T-cell (primary cell): ENCODE measurements around the gene IFITM10. TPM values are rescaled to one million over a fixed set of nuclear protein-coding genes. Genes with fewer than 3 reads are reported as not detected.
"Not testable (repeated sequence)": the region's sequence is repeated elsewhere in the genome, so short reads cannot be mapped to it uniquely, and the experiment has no call there.

Source experiments
- ATAC-seq, 4 experiments: fragments of 200-7000 bp in 3 of 4; fragments of 150-1000 bp in 1 of 4; cut with Tn5 transposase; replicated peaks in 1 of 4; 1 replicate in 3 of 4; 2 replicates in 1 of 4; pipeline ENCODE4 v1.10.0; 2021; ENCODE audit warnings: moderate library complexity in 3 of 4, mild to moderate bottlenecking in 2 of 4, moderate number of reproducible peaks in 1 of 4
- CTCF ChIA-PET, 2 donors: fragments of 300-600 bp; sonication (Branson Sonifier 250); formaldehyde crosslinking; loops; one replicate each; lab custom pipeline; 2022; ENCODE audit warnings: antibody characterized with exemption in 2 of 2; lab: Charles Lee
- POLR2A ChIA-PET, 2 donors: fragments of 300-600 bp; sonication (Branson Sonifier 250); formaldehyde crosslinking; loops; one replicate each; lab custom pipeline; 2022; ENCODE audit warnings: antibody characterized with exemption in 2 of 2; lab: Charles Lee
- DNase-seq, 35 experiments: peaks; one replicate each; pipeline versions ENCODE4 v3.0.0 to v3.0.0-alpha.2; 2013 to 2023
- H3K27ac ChIP-seq: one replicate; pipeline ENCODE4 v1.5.1; 2013; ENCODE audit warnings: low read length
- H3K27me3 ChIP-seq, 2 experiments: replicated peaks in 1 of 2; 1 replicate in 1 of 2; 2 replicates in 1 of 2; pipeline versions ENCODE4 v1.6.1 to v1.7.0; 2013; ENCODE audit warnings: low read length in 1 of 2, mixed read lengths in 1 of 2; ENCODE audit not compliant: control insufficient read depth in 2 of 2, insufficient read depth in 2 of 2; ENCODE audit errors: extremely low read depth in 1 of 2
- H3K36me3 ChIP-seq, 2 donors: 1 replicate in 1 of 2; 2 replicates in 1 of 2; pipeline versions ENCODE4 v1.6.1 to v1.7.0; 2013; ENCODE audit warnings: low read length in 1 of 2; ENCODE audit not compliant: control insufficient read depth in 2 of 2, insufficient read depth in 1 of 2; ENCODE audit errors: extremely low read depth in 1 of 2
- H3K4me1 ChIP-seq, 2 experiments: 1 replicate in 1 of 2; 2 replicates in 1 of 2; pipeline versions ENCODE4 v1.6.1 to v1.7.0; 2013; ENCODE audit warnings: low read length in 2 of 2, mixed read lengths in 1 of 2; ENCODE audit not compliant: insufficient read depth in 2 of 2, control insufficient read depth in 1 of 2; ENCODE audit errors: extremely low read depth in 1 of 2
- H3K4me3 ChIP-seq, 2 donors: 1 replicate in 1 of 2; 2 replicates in 1 of 2; pipeline versions ENCODE4 v1.5.1 to v1.7.0; 2013; ENCODE audit warnings: mild to moderate bottlenecking in 2 of 2, low read length in 1 of 2, moderate library complexity in 1 of 2; ENCODE audit not compliant: control insufficient read depth in 1 of 2; ENCODE audit errors: extremely low read depth in 1 of 2
- H3K9me3 ChIP-seq: 2 replicates; pipeline ENCODE4 v1.7.0; 2013
- H3K27ac Mint-ChIP-seq, 2 donors: one replicate each; pipeline ENCODE4 v1.8.0; 2020 to 2021; ENCODE audit warnings: mild to moderate bottlenecking in 2 of 2, mixed read lengths in 2 of 2
- H3K27me3 Mint-ChIP-seq, 2 donors: one replicate each; pipeline ENCODE4 v1.8.0; 2021 to 2022; ENCODE audit warnings: mixed read lengths in 2 of 2
- H3K36me3 Mint-ChIP-seq: one replicate; pipeline ENCODE4 v1.8.0; 2021; ENCODE audit warnings: mixed read lengths
- H3K4me1 Mint-ChIP-seq, 3 donors: one replicate each; pipeline ENCODE4 v1.8.0; 2020 to 2022; ENCODE audit warnings: mixed read lengths in 3 of 3, mild to moderate bottlenecking in 1 of 3
- H3K4me3 Mint-ChIP-seq, 3 donors: one replicate each; pipeline ENCODE4 v1.8.0; 2020 to 2022; ENCODE audit warnings: mild to moderate bottlenecking in 3 of 3, mixed read lengths in 3 of 3, moderate library complexity in 3 of 3
- H3K9me3 Mint-ChIP-seq, 3 donors: one replicate each; pipeline ENCODE4 v1.8.0; 2020 to 2022; ENCODE audit warnings: mixed read lengths in 3 of 3
- whole genome bisulfite sequencing: methylation state at CpG from one replicate; pipeline ENCODE4 v1.1.5; 2013; ENCODE audit warnings: missing lambda C conversion rate; ENCODE audit not compliant: insufficient coverage; 5-methylcytosine and 5-hydroxymethylcytosine counted together
- total RNA-seq, 35 experiments: library from RNA in 6 of 35; stranded (reverse) in 6 of 35; fragments of 120-200 nt in 1 of 35; gene quantifications; one replicate each; pipeline versions ENCODE4 v1.2.1 to v1.2.4 and lab custom pipeline; 2013 to 2026

IFITM10 gene
- total RNA-seq, 5 donors from 2014 or later (not counting 1 experiment from before 2014, with no cell fraction given), result 0.72 to 4.2 (median 1.8) TPM

DNA sequence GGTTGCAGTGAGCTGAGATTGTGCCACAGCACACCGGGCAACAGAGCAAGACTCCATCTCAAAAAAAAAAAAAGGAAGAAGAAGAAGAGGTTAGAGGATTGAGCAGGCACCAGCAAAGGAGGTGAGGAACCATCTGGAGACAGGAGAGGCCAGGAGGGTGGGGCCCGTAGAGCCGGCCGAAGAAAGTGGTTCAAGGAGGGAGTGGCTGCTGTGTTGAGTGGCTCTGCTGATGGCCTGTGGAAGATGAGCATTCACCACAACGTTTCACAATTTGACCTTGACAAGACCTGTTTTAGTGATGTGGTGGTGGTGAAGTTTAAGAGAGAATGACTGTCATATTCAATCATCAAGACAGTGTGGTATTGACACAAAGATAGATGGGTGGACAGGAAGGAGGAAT is 20.1 kb upstream of the IFITM10 start:
- H3K4me3 Mint-ChIP-seq, result no peak overlapping the region
- WGBS, result 75% methylated on average over 2 of the region's 5 CpGs
- H3K9me3 ChIP-seq, result no peaks in the 10 kb centered on the region
- no peaks in the 10 kb centered on the region for H3K36me3 ChIP-seq
- H3K27ac ChIP-seq, result no peak overlapping the region
- H3K4me1 Mint-ChIP-seq, result peaks cover 14 to 25% (median 16%) of the 10 kb centered on the region in 3 donors
- peaks cover 0 to 8% of the 10 kb centered on the region in 2 experiments for H3K27me3 ChIP-seq
- no peaks in the 10 kb centered on the region for H3K36me3 Mint-ChIP-seq
- DNase-seq (peak in 2 of 35 experiments; percentile 2 to 7), ATAC-seq (no peak)
- POLR2A ChIA-PET, result no interaction called here
- H3K27me3 Mint-ChIP-seq, result no peaks in the 10 kb centered on the region
- H3K9me3 Mint-ChIP-seq, result no peaks in the 10 kb centered on the region
- no peak overlapping the region for H3K4me3 ChIP-seq
- H3K4me1 ChIP-seq, result peaks cover 5 to 19% of the 10 kb centered on the region in 2 experiments
- CTCF ChIA-PET, result no interaction called here
- no peak overlapping the region for H3K27ac Mint-ChIP-seq

DNA sequence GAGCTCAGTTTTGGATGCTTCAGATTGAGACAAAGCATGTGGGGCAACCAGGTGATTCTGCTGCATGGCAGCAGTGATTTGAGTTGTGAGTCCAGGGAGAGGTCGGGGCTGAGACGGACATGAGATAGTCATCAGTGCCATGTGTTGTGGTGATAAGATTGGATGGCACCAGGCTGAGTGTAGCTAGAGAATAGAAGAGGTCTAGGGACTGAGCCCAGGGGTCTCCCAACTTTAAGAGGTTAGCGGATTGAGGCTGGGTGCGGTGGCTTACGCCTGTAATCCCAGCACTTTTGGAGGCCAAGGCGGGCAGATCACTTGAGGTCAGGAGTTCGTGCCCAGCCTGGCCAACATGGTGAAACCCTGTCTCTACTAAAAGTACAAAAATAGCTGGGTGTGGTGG is 19.7 kb upstream of the IFITM10 start:
- ATAC-seq, result no peak
- Histone ChIP-seq H3K36me3 (no peaks in the 10 kb centered on the region), H3K4me1 (peaks cover 5 to 19% of the 10 kb centered on the region in 2 experiments), H3K27me3 (peaks cover 0 to 8% of the 10 kb centered on the region in 2 experiments), H3K9me3 (no peaks in the 10 kb centered on the region), H3K4me3 (no peak overlapping the region), H3K27ac (no peak overlapping the region)
- H3K9me3 Mint-ChIP-seq, result no peaks in the 10 kb centered on the region
- WGBS, result 98% methylated on average over 6 of the region's 7 CpGs
- POLR2A ChIA-PET, result no interaction called here
- H3K27ac Mint-ChIP-seq, result no peak overlapping the region
- H3K4me1 Mint-ChIP-seq, result peaks cover 14 to 25% (median 16%) of the 10 kb centered on the region in 3 donors
- no peaks in the 10 kb centered on the region for H3K36me3 Mint-ChIP-seq
- no peak overlapping the region for H3K4me3 Mint-ChIP-seq
- CTCF ChIA-PET, result no interaction called here
- H3K27me3 Mint-ChIP-seq, result no peaks in the 10 kb centered on the region
- DNase-seq, result no peak

DNA sequence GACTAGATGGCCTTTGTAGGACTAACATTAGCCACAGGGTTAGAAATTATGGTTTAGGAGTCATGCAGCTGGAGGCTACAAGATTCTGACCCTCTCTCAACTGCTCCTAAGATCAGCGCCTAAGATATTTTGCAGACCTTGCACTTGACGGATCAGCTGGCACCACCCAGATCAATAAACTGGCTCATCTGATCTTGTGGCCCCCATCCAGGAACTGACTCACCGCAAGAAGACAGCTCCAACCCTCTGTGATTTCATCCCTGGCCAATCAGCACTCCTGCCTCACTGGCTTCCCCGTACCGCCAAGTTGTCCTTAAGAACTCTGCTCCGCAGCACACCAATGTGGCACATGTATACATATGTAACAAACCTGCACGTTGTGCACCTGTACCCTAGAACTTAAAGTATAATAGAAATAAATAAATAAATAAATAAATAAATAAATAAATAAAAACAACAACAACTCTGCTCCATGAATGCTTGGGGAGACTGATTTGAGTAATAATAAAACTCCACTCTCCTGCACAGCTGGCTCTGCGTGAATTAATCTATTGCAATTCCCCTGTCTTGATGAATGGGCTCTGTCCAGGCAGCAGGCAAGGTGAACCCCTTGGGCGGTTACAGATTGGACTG is 19.0 kb upstream of the IFITM10 start:
- H3K27me3 ChIP-seq, H3K4me3 ChIP-seq, H3K4me3 Mint-ChIP-seq, ATAC-seq, H3K27ac Mint-ChIP-seq, CTCF ChIA-PET, H3K9me3 ChIP-seq, H3K36me3 Mint-ChIP-seq, DNase-seq, H3K27ac ChIP-seq, H3K27me3 Mint-ChIP-seq, H3K36me3 ChIP-seq, H3K9me3 Mint-ChIP-seq, POLR2A ChIA-PET: not testable (repeated sequence)
- H3K4me1 ChIP-seq, result peaks cover 5 to 23% of the 10 kb centered on the region in 2 experiments
- H3K4me1 Mint-ChIP-seq, result peaks cover 15 to 28% (median 16%) of the 10 kb centered on the region in 3 donors
- 98% methylated on average over 4 of the region's 9 CpGs for whole genome bisulfite sequencing

DNA sequence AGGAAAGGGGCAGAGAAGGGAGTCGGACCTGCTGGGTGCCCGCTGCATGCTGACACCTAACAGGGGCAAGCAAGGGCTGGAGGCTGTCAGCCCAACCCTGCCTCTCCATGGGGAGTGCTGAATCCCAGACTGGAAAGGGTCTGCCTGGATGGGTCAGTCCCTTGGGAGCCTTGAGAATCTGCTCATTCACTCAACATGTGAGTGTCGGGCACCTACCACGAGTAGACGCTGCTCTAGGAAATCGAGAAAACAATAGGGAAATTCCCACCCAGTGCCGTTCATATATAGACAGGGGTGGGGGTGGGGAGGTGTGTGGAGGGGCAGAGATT is 17.7 kb upstream of the IFITM10 start:
- no peaks in the 10 kb centered on the region for H3K9me3 Mint-ChIP-seq
- Histone ChIP-seq H3K9me3 (no peaks in the 10 kb centered on the region), H3K36me3 (no peaks in the 10 kb centered on the region), H3K4me1 (peaks cover 5 to 23% of the 10 kb centered on the region in 2 experiments), H3K4me3 (no peak overlapping the region), H3K27me3 (peaks cover 0 to 4% of the 10 kb centered on the region in 2 experiments), H3K27ac (no peak overlapping the region)
- WGBS, result 73% methylated on average over 3 of the region's 7 CpGs
- no peaks in the 10 kb centered on the region for H3K27me3 Mint-ChIP-seq
- H3K36me3 Mint-ChIP-seq, result no peaks in the 10 kb centered on the region
- ChIA-PET POLR2A (no interaction called here), CTCF (no interaction called here)
- ATAC-seq (no peak), DNase-seq (no peak)
- peaks cover 12 to 23% (median 13%) of the 10 kb centered on the region in 3 donors for H3K4me1 Mint-ChIP-seq
- no peak overlapping the region for H3K27ac Mint-ChIP-seq
- H3K4me3 Mint-ChIP-seq, result no peak overlapping the region

DNA sequence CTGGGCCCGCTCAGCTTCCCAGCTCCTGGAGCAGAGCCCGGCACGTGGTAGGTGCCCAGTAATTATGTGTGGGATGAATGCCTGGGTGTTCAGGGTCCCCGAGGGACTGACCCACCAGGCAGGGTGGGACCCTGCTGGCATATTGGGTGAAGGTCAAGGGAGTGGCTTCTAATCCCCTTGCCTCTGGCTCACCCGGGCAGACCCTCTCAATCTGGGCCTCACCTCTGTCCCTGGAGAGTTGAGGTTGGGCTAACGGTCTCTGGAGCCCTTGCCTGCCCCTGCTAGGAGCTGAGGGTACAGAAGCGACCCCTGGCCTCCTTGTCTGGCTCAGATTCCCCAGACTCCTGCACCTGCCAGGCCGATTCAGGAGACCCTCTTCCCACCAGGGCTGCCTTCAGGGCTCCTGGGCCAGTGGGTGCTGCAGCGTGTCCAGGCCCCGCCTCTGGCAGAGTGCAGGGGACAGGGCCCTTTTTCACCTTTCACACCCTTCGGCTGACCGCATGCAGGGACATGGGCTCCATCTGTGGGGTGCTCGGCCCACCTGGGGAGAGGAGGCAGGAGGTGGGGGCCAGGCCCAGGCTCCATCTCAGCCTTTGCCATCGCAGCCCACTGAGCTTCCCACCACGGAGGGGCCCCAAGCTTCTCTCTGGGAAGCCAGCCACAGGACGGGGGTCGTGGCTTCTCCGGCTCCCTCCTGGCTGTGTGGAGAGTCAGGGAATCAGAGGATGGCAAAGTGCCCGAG is 17.2 kb upstream of the IFITM10 start:
- H3K36me3 ChIP-seq, result no peaks in the 10 kb centered on the region
- H3K9me3 Mint-ChIP-seq, result no peaks in the 10 kb centered on the region
- peaks cover 14 to 24% (median 15%) of the 10 kb centered on the region in 3 donors for H3K4me1 Mint-ChIP-seq
- H3K4me1 ChIP-seq, result peaks cover 7 to 23% of the 10 kb centered on the region in 2 experiments
- H3K36me3 Mint-ChIP-seq, result no peaks in the 10 kb centered on the region
- CTCF ChIA-PET, result no interaction called here
- no peak overlapping the region for H3K4me3 Mint-ChIP-seq
- WGBS, result 92% methylated on average over 9 of the region's 19 CpGs
- DNase-seq (no peak), ATAC-seq (no peak)
- H3K4me3 ChIP-seq, result no peak overlapping the region
- H3K27me3 Mint-ChIP-seq, result no peaks in the 10 kb centered on the region
- peaks cover 0 to 4% of the 10 kb centered on the region in 2 experiments for H3K27me3 ChIP-seq
- H3K27ac ChIP-seq, result no peak overlapping the region
- H3K9me3 ChIP-seq, result no peaks in the 10 kb centered on the region
- no peak overlapping the region for H3K27ac Mint-ChIP-seq
- POLR2A ChIA-PET, result no interaction called here

DNA sequence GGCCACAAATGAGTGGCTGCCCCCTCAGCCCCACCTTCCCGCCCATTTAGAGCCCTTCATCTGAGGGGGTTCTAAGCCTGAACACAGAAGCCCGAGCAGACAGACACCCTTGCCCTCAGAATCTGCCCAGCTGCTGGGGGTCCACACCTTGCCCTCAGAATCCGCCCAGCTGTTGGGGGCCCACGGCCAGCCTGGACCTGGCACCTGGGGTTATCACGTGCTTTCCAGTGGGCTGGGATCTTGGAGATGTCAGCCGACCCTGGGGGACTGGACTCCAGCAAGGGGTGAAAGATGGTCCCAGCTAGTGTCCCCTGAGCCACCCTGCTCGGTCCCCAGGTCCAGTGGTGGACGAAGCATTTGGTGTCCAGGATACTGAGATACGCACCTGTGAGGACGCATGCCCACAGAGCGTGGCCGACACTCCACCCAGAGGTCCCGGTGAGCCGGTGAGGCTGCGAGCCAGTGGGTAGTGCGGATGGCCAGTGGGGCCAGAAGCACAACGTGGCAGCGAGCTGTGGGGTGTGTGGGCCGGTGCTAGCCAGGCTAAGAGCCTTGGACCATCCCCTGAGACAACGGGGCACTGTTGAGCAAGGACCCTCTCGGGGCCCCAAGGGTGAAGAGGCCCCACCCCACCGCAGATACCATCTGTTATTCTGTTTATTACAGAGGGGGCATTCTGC is 16.5 kb upstream of the IFITM10 start:
- H3K27me3 ChIP-seq, result peaks cover 0 to 4% of the 10 kb centered on the region in 2 experiments
- POLR2A ChIA-PET, result no interaction called here
- no peak overlapping the region for H3K27ac ChIP-seq
- no peak overlapping the region for H3K4me3 Mint-ChIP-seq
- no peak for DNase-seq
- H3K36me3 ChIP-seq, result peaks cover 0 to 3% of the 10 kb centered on the region in 2 donors
- H3K27ac Mint-ChIP-seq, result no peak overlapping the region
- WGBS, result 92% methylated on average over 18 of the region's 22 CpGs
- H3K36me3 Mint-ChIP-seq, result no peaks in the 10 kb centered on the region
- ATAC-seq, result no peak
- peaks cover 14 to 24% (median 15%) of the 10 kb centered on the region in 3 donors for H3K4me1 Mint-ChIP-seq
- CTCF ChIA-PET, result no interaction called here
- no peaks in the 10 kb centered on the region for H3K27me3 Mint-ChIP-seq
- no peak overlapping the region for H3K4me3 ChIP-seq
- H3K4me1 ChIP-seq, result peaks cover 4 to 25% of the 10 kb centered on the region in 2 experiments
- H3K9me3 Mint-ChIP-seq, result no peaks in the 10 kb centered on the region
- H3K9me3 ChIP-seq, result no peaks in the 10 kb centered on the region
